ENCODE results near the gene VWA7.

VWA7 gene

GRCh38 chr6:31744422-31744821 lies 32.7 kb downstream of the VWA7 start:
- DNase-seq: no peak

GRCh38 chr6:31742894-31743293 lies 34.2 kb downstream of the VWA7 start:
- DNase-seq: no peak

DNA sequence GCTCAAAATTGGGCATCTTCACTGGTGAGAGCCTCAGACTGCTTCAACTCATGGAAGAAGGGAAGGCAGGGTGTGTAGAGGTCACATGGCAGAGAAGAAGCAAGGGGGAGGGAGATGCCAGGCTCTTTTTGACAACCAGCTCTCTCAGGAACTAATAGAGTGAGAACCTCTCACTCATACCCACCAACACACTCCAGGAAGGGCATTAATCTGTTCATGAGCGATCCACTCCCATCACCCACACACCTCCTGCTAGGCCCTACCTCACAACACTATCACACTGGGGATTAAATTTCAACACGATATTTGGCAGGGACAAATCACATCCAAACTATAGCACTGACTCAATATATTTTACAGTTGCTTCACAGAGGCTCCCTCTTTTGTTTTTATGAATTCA lies 35.3 kb downstream of the VWA7 start:
- DNase-seq: no peak

DNA sequence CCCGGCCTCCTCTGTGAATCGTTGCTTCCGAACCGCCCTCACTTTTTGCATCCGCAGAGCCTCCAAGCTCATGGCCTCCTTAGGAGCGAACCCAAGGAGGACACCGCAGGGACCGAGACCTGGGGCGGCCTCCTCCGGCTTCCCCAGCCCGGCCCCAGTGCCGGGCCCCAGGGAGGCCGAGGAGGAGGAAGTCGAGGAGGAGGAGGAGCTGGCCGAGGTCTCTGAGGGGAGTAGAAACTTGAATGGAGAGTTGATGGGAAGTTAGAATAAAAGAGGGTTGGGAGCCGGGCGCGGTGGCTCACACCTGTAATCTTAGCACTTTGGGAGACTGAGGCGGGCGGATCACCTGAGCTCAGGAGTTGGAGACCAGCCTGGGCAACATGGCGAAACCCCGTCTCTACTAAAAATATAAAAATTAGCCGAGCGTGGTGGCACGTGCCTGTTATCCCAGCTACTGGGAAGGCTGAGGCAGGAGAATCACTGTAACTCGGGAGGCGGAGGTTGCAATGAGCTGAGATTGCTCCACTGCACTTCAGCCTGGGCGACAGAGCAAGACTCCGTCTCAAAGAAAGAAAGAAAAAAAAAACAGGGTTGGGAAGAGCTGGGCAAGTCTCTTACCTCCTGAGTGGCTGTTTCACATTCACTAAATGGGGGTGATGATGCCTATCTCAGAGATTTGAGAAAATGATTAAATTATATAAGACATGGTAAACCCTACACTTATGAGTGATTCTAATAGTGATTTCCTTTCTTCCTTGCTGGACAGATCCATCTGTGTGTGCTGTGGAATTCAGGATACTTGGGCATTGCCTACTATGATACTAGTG lies 36.5 kb downstream of the VWA7 start:
- DNase-seq: no peak

- DNase-seq: peak; percentile 94
Measured at GRCh38 chr6:31739639-31740396, 37.3 kb downstream of the VWA7 start, which contains the start of gene MSH5. Gene MSH5 (plus strand): TSS chr6:31740005. CDS start chr6:31740467, 462 bp downstream.

DNA sequence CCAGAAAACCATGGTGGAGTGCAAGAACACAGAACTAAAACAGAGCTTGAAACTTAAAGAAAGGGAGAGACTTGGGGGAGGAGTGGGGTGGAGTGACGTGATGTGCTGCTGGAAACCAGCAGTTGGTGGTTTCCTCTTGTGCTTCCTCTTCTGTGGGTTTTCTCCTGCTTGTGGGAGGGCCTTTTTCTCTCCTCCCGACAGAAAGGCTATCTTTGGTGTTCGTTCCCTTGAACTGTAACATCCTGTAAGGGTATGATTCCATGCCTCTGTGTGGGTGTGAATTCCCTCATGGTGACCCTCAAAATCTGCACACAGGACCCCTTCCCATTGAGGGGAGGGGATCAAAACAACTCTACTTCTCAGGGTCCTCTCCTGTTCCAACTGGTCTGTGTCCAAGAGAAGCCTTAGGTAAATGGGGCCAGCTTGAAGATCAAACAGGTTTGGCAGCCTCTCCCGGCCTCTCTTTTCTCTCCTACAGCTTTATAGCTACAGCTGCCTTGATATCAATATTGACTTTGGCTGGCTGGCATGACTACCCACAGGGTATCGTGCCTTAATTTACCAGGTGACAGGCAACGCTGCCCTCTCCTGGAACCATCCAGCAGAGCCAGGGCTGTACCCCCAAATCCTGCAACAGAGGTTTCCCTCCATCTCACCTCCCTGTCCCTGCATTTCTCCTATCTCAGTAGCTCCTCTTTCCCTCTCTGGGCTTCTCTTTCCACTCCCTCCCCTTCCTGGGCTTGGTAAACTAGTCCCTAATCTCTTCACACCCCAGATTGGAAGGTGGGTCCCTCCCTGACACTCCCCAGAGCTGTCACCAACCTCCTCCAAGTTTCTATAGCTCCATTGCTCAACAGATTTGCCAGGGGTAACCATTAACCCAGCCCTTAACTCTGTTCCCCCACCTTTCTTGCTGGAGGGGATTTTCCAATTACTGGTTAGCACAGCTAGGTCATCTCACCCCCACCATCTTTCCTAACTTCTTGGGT lies 38.8 kb downstream of the VWA7 start:
- peak; percentile 49 for DNase-seq

DNA sequence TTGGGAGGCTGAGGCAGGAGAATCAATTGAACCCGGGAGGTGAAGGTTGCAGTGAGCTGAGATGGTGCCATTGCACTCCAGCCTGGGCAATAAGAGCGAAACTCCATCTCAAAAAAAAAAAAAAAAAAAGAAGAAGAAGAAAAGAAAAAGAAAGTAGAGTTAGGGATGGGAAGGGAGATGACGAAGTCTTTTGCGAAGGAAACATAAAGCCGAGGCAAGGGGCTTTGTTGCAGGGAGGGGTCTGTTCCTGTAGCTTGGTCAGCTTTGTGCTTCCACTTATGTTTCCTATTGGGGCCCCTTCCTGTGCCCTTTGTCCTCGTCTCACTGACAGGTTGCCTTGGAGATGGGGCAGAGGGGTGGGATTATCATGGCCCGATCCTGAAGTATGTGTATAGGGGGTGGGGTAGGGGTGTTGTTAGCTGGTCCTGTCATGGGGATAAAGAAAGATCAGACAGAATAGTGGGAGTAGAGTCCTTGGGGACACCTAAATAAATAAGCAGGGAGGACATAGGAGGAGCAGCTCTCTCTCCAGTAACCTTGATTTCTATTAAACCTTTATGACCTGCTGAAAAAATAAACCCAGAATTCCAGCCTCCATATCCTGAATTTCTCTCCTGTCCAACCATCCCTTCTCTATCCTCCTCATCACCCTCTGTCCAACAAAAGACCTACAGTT lies 39.7 kb downstream of the VWA7 start:
- no peak for DNase-seq

GRCh38 chr6:31736768-31737314 lies 40.3 kb downstream of the VWA7 start:
- no peak for DNase-seq

GRCh38 chr6:31736021-31736767 lies 40.9 kb downstream of the VWA7 start, which contains the start of gene CLIC1:
Gene CLIC1 (minus strand): TSS chr6:31736530. CDS start chr6:31736300, 230 bp downstream.
- DNase-seq: peak; percentile 64

DNA sequence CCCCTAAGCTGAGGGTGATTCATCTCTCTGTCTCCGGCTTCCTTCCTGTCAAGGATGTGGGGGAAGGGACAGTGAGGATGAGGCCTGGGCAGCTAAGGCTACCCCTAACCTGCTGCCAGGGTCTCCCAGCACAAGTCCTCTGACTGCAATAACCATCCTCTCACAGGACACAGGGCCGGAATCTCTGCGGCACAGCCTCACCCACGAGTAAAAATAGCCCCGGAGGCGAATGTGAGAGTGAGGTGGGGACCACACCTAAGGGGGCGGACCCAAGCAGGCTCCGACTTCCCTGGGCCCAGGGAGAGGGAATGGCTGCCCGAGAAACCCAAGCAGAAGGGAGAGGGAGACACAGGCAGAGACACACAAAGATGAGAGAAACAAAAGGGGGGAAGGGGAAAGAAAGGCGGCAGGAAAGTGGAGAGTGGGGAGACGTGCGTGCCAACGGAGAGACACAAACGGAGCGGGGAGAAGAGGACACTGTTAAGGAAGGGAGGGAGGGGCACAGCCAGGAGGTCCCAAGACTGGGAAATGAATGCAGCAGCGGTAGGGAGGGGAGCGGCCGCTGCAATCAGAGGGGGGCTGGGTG lies 42.2 kb downstream of the VWA7 start:
- DNase-seq: peak; percentile 48

DNA sequence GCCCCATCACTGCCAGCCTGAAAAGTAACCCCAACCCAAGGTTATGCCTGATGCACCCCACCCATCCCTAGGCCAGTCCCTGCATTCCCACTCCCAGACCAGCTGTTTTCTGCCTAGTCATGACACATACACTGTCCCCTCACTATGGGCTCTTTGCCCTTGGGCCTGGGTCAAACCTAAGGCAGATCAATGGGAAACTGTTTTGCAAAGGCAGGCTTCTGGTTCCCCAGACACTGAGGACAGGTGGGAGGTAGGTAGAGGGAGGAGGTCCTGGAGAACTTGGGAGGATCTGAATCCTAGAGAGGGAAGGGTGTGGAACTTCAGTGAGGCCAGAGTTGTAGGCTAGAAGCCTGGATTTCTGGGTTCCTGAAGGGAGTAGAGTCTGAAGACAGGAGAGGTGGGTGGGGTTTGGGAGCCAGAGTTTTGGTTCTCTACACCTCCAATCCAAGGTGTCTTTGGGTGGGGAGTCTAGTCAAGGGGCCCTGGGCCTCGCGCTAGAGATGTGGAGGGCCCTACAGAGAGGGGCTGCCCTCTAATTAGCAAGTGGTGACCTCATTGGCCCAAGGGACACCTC lies 42.8 kb downstream of the VWA7 start:
- no peak for DNase-seq

DNA sequence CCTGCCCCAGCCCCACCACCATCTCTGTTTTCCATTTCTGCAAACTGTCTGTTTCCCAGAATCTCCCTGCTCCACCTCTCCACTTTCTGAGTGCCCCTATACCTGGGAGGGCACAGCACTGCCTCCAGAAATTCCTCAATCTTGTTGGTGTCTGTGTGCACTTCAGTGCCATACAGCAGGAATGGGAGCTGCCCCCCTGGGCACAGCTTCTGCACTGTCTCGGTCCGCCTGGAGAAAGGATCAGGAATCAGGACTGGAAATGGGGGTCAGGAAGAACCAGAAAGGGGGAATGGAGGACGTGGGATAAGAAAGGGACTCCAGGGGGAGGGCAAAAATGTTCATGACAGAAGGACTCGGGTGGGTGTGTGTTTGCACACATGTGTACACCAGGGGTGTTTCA lies 43.4 kb downstream of the VWA7 start:
- DNase-seq: no peak

- no peak for DNase-seq
Measured at GRCh38 chr6:31732029-31732428, 45.1 kb downstream of the VWA7 start.

DNA sequence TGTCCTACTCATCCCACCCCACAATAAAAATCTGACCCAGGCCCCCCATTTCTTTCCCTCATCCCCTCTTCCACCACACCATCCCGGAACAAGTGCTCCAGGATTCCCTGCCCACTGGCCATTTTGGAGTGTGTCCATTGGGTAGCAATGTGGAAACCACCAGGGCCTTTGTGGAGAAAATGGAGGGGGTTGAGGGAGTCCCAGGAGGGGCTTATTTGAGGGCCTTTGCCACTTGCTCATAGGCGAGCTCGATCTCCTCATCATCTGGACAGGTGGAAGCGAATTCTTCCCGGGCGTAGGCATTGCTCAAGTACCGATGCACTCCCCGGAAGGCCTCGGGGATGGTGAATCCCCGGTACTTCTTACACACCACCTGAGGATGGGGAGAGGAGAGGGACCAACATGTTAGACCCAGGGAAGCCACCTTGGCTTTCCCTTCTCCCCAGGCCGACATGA lies 46.5 kb downstream of the VWA7 start:
- no peak for DNase-seq

GRCh38 chr6:31729979-31730630 lies 47.0 kb downstream of the VWA7 start:
- DNase-seq: peak; percentile 39

- peak; percentile 68 for DNase-seq
Measured at GRCh38 chr6:31729515-31729978, 47.6 kb downstream of the VWA7 start.

DNA sequence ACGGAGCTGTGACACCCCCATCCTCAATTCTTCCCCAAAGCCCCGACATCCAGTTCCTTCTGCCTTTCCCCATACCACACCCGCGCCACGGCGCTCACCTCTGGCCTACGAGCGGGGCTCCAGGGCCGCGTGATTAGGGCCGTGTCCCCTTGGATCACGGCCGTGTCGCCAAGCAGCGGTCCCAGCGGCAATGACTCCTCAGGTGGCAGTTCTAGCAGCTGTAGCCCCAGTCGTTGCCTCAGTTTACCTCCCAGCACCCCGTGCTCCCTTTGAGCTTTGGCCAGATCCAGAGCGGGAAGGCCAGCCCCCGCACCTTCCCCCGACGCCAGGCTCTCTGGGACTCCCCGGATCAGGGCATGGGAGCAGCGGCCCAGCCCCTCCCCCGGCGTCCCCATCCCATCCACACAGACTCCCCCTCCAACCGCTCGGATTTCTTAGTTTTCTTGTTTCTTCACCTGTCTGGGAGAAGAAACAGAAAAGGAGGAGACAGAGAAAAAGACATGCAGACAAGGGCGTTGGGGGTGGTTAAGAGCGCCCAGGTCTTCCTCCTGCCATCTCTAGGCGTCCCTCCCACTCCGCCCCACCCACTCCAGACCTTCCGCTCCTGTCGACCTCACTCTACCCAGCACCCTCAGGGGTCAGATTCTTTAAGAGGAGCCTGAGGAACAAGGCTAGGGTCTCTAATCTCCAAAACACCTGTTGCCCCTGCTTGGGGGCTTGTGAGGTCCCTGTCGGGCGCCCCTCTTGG lies 48.2 kb downstream of the VWA7 start, which contains the start of gene DDAH2:
DDAH2 (minus strand) TSS at position 533 of the 748 bp plus-strand sequence; CDS start at position 395, 138 bp downstream.
- DNase-seq: no peak
